BE2C (cell line): ENCODE results near the gene PRDM16.
A peak's percentile ranks its signal among the peaks of the same experiment; 100 is the strongest.

Experiments used
- DNase-seq: peaks from one replicate; pipeline ENCODE4 v3.0.0-alpha.2; 2020
- H3K27me3 ChIP-seq: fragments of 250-450 bp; sonication (Bioruptor Pico); 2 replicates; pipeline ENCODE4 v1.5.1; 2020; ENCODE audit warnings: mild to moderate bottlenecking
- H3K36me3 ChIP-seq: fragments of 250-450 bp; sonication (Bioruptor Pico); 2 replicates; pipeline ENCODE4 v1.5.1; 2020; ENCODE audit warnings: mild to moderate bottlenecking
- H3K4me1 ChIP-seq: fragments of 250-450 bp; sonication (Bioruptor Pico); 2 replicates; pipeline ENCODE4 v1.5.1; 2020
- H3K4me3 ChIP-seq: 2 replicates; pipeline ENCODE4 v1.5.1; 2011; ENCODE audit warnings: low read depth, low read length
- H3K9me3 ChIP-seq: fragments of 250-450 bp; sonication (Bioruptor Pico); 2 replicates; pipeline ENCODE4 v1.5.1; 2020
- CTCF ChIP-seq: IDR thresholded peaks from 2 replicates; pipeline ENCODE4 v1.5.1; 2012; ENCODE audit warnings: mild to moderate bottlenecking, low read depth, low read length

The PRDM16 gene

GRCh38 chr1:3155056-3155925, 86.3 kb downstream of the PRDM16 start:
- DNase-seq = no peak
- Histone ChIP-seq H3K27me3 (no peaks in the 10 kb centered on the region), H3K4me3 (no peak overlapping the region), H3K4me1 (no peaks in the 10 kb centered on the region; the same call in 1 of the 2 replicates), H3K9me3 (no peaks in the 10 kb centered on the region), H3K36me3 (no peaks in the 10 kb centered on the region)
- no peak for TF ChIP-seq CTCF

- H3K4me1 ChIP-seq = no peaks in the 10 kb centered on the region; the same call in 1 of the 2 replicates
- H3K9me3 ChIP-seq = no peaks in the 10 kb centered on the region
- no peak overlapping the region for H3K4me3 ChIP-seq
- no peak for DNase-seq
- no peak for TF ChIP-seq CTCF
- no peaks in the 10 kb centered on the region for H3K36me3 ChIP-seq
- H3K27me3 ChIP-seq = no peaks in the 10 kb centered on the region
Measured at GRCh38 chr1:3155926-3156220, 86.9 kb downstream of the PRDM16 start.

- DNase-seq = peak; percentile 41
- no peak overlapping the region for H3K4me3 ChIP-seq
- H3K27me3 ChIP-seq = no peaks in the 10 kb centered on the region
- H3K36me3 ChIP-seq = no peaks in the 10 kb centered on the region
- H3K9me3 ChIP-seq = no peaks in the 10 kb centered on the region
- no peaks in the 10 kb centered on the region; the same call in 1 of the 2 replicates for H3K4me1 ChIP-seq
- TF ChIP-seq CTCF = no peak
Measured at GRCh38 chr1:3156936-3157335, 87.9 kb downstream of the PRDM16 start.

GRCh38 chr1:3158347-3158746, 89.3 kb downstream of the PRDM16 start:
- TF ChIP-seq CTCF = no peak
- H3K9me3 ChIP-seq = no peaks in the 10 kb centered on the region
- no peak for DNase-seq
- no peaks in the 10 kb centered on the region for H3K36me3 ChIP-seq
- no peak overlapping the region for H3K4me3 ChIP-seq
- H3K27me3 ChIP-seq = no peaks in the 10 kb centered on the region
- no peaks in the 10 kb centered on the region; the same call in none of the 2 replicates for H3K4me1 ChIP-seq

- no peak overlapping the region for H3K4me3 ChIP-seq
- H3K9me3 ChIP-seq = no peaks in the 10 kb centered on the region
- H3K27me3 ChIP-seq = no peaks in the 10 kb centered on the region
- TF ChIP-seq CTCF = no peak
- no peaks in the 10 kb centered on the region; the same call in none of the 2 replicates for H3K4me1 ChIP-seq
- DNase-seq = no peak
- H3K36me3 ChIP-seq = no peaks in the 10 kb centered on the region
Measured at GRCh38 chr1:3159121-3159520, 90.1 kb downstream of the PRDM16 start.

- no peak for TF ChIP-seq CTCF
- Histone ChIP-seq H3K9me3 (no peaks in the 10 kb centered on the region), H3K36me3 (no peaks in the 10 kb centered on the region), H3K4me3 (no peak overlapping the region), H3K4me1 (no peaks in the 10 kb centered on the region; the same call in none of the 2 replicates), H3K27me3 (no peaks in the 10 kb centered on the region)
- DNase-seq = no peak
Measured at GRCh38 chr1:3159996-3160395, 91.0 kb downstream of the PRDM16 start.
